Activated naive CD8-positive, alpha-beta T cell treated with anti-CD3 and anti-CD28 coated beads, Interleukin-2, amount 50 U/mL, for 16 hours (primary cell): Measurements from ENCODE around the gene TAF1.
A peak's percentile ranks its signal among the peaks of the same experiment; 100 is the strongest.
"Not testable (repeated sequence)": the region's sequence is repeated elsewhere in the genome, so short reads cannot be mapped to it uniquely, and the experiment has no call there.

Source experiments
- DNase-seq: peaks from one replicate; pipeline ENCODE4 v3.0.0-alpha.2; 2020; ENCODE audit warnings: low read depth, low spot score

TAF1 gene, protein sequence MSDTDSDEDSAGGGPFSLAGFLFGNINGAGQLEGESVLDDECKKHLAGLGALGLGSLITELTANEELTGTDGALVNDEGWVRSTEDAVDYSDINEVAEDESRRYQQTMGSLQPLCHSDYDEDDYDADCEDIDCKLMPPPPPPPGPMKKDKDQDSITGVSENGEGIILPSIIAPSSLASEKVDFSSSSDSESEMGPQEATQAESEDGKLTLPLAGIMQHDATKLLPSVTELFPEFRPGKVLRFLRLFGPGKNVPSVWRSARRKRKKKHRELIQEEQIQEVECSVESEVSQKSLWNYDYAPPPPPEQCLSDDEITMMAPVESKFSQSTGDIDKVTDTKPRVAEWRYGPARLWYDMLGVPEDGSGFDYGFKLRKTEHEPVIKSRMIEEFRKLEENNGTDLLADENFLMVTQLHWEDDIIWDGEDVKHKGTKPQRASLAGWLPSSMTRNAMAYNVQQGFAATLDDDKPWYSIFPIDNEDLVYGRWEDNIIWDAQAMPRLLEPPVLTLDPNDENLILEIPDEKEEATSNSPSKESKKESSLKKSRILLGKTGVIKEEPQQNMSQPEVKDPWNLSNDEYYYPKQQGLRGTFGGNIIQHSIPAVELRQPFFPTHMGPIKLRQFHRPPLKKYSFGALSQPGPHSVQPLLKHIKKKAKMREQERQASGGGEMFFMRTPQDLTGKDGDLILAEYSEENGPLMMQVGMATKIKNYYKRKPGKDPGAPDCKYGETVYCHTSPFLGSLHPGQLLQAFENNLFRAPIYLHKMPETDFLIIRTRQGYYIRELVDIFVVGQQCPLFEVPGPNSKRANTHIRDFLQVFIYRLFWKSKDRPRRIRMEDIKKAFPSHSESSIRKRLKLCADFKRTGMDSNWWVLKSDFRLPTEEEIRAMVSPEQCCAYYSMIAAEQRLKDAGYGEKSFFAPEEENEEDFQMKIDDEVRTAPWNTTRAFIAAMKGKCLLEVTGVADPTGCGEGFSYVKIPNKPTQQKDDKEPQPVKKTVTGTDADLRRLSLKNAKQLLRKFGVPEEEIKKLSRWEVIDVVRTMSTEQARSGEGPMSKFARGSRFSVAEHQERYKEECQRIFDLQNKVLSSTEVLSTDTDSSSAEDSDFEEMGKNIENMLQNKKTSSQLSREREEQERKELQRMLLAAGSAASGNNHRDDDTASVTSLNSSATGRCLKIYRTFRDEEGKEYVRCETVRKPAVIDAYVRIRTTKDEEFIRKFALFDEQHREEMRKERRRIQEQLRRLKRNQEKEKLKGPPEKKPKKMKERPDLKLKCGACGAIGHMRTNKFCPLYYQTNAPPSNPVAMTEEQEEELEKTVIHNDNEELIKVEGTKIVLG (N-terminal part only)

DNA sequence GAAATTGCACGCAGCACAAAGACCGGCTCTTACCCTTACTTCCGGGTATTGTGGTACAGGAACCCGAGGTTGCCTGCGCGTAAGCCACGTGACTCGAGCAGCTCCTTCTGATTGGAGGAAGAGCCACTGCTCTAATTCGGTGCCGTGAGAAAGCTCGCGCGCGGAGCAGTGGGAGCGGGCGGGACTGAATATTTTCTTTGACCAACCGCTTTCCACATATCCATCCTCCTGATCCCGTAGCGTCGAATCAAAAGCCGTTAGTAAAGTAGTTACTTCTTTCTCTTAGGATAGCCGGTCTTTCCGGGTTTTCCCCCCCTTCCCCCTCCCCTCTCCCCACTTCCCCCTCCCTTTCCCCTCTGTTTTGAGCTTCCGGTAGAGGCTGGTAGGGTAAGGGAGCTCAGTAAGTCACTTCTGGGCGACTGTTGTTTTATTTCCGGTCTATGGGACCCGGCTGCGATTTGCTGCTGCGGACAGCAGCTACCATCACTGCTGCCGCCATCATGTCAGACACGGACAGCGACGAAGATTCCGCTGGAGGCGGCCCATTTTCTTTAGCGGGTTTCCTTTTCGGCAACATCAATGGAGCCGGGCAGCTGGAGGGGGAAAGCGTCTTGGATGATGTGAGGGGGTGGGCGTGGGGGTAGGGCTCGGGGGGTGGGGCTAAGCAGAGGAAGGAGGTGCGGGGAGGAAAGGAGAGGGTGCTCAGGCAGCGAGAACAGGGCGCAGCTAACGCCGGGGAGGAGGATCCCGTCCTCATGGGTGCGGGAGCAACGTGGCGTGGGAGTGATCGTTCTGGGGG is at the start of gene TAF1:
TSS of gene TAF1 (plus strand) at position 483 of the 799 bp plus-strand sequence. CDS start at position 501, 18 bp downstream.
- peak; percentile 68 for DNase-seq

DNA sequence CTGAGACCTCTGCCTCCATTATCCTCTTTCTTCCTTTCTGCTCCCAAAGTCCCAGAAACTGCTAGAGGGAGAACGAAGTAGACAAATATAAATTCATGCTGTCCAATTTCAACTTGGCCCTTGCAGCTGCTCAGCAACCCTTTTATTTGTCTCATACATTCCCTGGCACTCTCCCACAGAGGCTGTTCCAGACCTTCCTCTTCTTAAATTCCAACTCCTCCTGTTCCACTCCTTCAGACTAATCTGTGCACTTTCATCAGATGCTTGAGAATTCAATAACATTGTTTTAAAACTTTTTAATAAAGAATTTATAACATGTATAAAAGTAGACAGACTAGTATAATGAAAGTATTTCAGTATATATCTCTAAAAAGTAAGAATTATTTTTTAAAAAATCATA is 49.2 kb upstream of the TAF1 start:
- not testable (repeated sequence) for DNase-seq

DNA sequence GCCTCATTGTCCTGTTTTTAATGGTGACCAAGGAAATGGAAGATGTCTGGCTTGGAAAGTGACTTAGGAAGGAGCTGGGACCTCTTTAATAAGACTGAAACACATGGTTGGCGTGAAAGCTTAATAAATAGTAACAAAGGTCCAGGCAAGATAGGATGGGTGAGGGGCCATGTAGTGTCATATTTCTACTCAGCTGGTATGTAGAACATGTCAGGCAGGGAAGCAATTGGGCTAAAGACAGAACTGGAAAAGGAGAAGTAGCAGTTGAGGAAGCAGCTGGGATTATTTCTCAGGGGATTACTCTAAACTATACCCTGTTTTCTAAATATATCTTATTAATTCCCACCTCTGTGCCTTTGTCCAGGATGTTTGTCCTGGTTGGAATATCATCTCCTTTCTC is 46.0 kb upstream of the TAF1 start:
- no peak for DNase-seq

DNA sequence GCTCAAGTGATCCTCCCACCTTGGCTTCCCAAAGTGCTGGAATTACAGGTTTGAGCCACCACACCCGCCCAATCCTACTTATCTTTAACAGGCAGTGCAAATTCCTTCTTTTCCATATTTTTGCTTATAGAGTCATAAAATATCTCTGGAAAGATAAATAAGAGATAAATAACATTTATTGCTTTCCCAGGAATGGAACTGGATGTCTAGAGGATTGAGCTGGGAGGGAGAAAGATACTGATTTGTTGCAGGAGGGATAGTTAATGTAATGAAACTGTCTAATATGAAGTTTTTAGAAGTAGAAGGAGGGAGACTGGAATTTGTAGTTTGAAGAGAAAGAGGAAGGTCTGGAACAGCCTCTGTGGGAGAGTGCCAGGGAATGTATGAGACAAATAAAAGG is 44.4 kb upstream of the TAF1 start:
- DNase-seq, result no peak

DNA sequence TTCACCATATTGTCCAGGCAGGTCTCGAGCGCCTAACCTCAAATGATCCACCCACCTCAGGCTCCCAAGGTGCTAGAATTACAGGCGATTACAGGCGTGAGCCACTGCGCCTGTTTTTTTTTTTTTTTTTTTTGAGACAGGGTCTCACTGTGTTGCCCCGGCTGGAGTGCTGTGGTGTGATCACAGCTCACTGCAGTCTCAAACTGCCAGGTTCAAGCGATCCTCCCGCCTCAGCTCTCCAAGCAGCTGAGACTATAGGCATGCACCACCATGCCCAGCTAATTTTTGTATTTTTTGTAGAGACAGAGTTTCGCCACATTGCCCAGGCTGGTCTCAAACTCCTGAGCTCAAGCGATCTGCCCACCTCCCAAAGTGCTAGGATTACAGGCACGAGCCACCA is 41.7 kb upstream of the TAF1 start:
- DNase-seq, result not testable (repeated sequence)

DNA sequence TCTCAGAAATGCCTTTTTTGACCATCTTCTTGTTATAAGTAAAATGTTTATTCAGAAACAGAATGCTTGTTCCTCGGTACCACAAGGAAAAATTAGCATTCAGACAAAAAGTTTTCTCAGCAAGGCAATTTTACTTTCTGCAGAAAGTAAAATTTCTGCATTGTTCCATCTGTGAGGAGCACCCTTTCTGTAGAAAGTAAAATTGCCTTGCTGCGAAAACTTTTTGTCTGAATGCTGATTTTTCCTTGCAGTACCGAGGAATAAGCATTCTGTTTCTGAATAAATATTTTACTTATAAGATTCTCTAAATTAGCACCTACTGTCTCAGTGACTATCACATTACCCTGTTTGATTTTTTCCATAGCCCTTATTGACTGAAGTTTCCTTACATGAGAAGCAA is 39.8 kb upstream of the TAF1 start:
- DNase-seq, result no peak

DNA sequence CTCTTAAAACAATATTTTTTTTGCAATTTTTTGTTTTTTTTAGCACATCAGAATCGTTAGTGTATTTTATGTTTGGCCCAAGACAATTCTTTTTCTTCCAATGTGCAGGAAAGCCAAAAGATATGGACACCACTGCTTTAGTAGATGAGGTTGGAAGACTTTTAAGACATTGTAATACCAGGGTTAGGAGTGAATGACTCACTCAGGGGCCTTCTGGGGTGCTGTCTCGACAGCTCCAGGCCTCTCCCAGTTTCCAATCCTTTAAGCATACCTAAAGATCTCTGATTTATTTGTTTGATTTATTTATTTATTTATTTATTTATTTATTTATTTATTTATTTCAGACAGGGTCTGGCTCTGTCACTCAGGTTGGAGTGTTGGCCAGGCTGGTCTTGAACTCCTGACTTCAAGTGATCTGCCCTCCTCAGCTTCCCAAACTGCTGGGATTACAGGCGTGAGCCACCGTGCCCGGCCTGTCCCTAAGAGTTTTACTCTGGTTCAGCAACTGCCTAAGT is 16.9 kb upstream of the TAF1 start:
- DNase-seq, result not testable (repeated sequence)

DNA sequence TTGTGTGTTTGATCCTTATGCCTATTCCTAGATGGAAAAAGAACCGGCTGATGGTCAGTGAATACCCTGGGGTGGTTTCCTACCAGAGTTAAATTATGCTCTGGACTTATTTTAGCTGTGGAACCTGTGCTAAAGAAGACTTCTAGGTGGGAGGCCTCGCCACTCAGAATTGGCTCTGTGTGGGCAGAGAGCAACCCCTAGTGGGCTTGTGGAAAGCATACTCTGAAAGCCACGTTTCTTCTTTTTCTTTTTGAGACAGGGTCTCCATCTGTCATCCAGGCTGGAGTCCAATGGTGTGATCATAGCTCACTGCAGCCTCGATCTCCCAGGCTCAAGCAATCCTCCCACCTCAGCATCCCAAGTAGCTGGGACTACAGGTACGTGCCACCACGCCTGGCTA is 16.3 kb upstream of the TAF1 start:
- DNase-seq, result not testable (repeated sequence)

DNA sequence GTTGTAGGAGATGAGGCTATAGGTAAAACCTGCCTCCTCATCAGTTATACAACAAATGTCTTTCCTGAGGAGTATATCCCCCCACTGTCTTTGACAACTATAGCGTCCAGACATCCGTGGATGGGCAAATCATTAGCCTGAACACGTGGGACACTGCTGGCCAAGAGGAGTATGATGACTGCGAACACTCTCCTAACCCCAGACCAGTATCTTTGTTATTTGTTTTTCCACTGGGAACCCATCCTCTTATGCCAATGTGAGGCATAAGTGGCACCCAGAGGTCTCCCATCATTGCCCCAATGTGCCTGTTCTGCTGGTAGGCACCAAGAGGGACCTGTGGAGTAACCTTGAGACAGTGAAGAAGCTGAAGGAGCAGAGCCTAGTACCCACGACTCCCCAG is 13.7 kb upstream of the TAF1 start:
- DNase-seq, result not testable (repeated sequence)

DNA sequence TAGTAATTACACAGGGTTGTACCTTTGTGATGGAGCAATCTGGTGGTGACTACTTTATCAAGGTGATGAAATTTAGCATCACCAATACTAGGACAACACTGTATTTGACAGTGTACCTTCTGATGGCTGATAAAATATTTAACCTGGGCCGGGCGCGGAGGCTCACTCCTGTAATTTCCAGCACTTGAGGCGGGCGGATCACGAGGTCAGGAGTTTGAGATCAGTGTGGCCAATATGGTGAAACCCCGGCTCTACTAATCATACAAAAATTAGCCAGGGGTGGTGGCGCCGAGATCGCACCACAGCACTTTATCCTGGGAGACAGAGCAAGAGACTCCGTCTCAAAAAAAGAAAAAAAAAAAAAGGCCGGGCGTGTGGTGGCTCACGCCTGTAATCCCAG is 1.9 kb upstream of the TAF1 start:
- DNase-seq, result no peak

DNA sequence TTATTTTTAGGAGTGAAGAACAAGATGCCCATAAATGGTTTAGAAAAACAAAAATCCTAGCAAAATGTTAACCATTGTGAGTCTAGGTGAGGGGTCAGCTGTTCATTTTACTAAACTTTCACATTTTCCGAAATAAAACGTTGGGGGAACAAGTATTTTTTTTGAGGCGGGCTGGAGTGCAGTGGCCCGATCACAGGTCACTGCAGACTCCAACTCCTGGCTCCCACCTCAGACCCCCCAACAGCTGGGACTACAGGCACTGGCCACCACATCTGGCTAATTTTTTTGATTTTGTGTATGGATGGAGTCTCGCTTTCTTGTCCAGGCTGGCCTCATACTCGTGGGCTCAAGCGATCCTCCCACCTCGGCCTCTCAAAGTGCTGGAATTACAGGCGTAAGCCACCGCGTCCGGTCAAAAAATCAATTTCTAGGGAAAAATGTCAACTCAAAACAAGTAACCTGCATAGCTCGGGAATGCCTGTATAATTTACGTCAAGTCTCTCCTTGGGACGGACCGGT is 742 bp upstream of the TAF1 start:
- no peak for DNase-seq

DNA sequence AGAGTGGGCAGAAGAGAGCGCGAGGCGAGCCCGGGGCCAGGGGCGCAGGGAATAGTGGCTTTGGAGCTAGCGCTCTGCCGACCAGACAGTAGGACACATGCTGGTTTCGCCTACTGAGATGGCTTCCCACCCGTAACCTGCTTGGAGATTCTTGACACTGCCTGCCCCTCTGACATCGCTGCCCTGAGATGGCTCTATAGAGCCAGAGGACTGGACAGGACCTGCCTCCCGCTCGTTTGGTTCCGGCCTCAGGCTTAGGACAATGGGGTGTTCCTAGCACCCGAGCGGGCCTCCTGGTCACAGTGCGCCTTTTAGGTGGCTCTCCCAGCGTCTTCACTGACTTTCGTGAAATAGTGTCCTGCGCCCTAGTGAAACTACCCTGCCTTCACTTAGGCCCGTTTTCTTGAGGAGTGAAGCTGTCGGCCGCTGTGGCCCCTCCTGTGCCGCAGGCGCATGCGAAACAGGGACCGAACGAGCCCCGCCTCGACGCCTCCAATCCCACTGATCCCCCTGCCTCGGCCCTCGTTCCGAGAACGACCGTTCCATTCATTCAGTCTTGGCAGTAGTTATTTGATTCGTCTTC is 608 bp downstream of the TAF1 start:
- DNase-seq, result no peak

DNA sequence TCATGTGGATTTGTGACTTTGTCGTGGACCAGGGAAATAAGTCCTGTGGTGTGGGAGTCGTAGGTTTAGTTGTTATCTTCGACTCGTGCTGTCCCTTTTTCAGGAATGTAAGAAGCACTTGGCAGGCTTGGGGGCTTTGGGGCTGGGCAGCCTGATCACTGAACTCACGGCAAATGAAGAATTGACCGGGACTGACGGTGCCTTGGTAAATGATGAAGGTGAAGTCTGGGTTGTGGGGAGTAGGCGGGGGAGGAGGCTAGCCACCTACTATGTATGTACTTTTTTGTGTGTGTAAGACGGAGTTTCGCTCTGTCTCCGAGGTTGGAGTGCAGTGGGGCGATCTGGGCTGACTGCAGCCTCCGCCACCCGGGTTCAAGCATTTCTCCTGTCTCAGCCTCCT is 1.2 kb downstream of the TAF1 start:
- no peak for DNase-seq

DNA sequence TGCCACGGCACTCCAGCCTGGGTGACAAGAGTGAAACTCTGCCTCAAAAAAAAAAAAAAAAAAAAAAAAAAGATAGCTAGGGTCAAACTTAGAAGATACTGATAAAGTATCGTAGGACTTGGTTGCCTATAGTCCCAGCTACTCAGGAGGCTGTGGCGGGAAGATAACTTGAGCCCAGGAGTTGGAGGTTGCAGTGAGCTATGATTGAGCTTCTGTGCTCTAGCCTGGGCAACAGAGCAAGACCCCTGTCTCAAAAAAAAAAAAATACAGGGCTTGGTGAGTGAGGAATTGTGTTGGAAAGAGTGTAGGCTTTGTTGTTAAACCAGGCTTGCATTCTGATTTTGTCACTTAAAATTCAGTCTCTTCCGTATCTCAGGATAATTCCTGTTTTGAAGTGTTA is 6.2 kb downstream of the TAF1 start:
- no peak for DNase-seq

DNA sequence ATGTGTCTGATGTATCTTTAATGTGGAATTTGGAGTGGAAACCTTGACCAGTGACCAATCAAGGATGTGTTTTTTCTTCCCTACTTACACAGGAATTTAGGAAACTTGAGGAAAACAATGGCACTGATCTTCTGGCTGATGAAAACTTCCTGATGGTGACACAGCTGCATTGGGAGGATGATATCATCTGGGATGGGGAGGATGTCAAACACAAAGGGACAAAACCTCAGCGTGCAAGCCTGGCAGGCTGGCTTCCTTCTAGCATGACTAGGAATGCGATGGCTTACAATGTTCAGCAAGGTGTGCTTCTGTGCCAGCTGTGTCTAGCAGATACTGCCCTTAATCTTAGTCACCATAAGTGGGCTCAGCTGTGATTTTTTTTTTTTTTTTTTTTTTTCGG is 12.6 kb downstream of the TAF1 start:
- DNase-seq, result no peak

DNA sequence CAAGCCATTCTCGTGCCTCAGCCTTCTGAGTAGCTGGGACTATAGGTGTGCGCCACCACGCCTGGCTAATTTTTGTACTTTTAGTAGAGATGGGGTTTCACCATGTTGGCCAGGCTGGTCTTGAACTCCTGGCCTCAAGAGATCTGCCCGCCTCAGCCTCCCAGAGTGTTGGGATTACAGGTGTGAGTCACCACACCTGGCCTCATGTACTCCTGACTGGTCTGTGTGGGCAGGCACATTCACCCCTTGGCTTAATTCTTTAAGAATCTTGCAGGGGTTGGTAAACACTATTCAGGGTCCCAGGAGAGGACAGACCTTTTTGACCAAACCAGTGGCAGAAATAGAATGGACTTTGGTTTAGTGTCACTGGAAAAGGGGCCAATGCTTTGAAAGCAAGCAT is 25.6 kb downstream of the TAF1 start:
- not testable (repeated sequence) for DNase-seq

DNA sequence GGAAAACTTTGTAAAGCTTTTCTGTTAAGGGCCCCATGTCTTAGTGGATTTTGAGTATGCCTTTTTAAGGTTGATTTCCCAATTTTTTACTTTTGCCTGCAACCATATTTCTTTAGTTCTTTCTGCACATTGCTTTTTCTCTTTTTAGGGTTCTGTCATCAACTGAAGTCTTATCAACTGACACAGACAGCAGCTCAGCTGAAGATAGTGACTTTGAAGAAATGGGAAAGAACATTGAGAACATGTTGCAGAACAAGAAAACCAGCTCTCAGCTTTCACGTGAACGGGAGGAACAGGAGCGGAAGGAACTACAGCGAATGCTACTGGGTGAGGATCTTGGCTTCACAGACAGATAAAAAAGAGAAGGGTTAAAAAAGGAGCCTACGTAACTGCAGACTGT is 27.8 kb downstream of the TAF1 start:
- DNase-seq, result no peak

DNA sequence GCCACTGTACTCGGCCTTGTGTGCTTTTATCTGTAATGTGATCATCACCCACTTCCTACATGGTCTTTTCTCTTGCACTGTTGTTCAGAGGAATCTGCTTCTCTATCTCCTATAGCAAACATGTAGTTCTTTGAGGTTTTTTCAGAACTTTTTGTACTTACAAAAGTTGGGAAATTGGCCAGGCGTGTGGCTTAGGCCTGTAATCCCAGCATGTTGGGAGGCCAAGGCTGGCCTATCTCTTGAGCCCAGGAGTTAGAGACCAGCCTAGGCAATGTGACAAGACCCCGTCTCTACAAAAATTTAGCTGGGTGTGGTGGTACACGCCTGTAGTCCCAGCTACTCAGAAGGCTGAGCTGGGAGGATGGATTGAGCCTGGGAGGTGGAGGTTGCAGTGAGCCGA is 30.4 kb downstream of the TAF1 start:
- DNase-seq, result no peak

DNA sequence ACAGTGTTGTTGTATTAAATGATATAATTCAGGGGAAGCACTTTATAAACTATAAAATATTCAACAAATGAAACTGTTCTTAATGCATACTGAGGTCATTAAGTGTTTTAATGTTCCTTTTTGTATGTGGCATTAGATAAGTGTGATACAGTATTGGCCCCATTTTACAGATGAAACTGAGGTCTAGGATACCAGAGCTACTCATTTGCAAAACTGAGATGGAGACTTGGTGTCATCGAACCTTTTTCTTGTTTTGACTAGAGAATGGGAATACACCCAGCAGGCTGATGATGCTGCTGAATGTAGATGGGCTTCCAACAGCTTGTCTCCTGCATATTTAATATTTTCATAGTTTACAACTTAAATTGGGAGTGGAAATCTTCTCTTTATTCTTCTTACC is 34.6 kb downstream of the TAF1 start:
- DNase-seq, result no peak

DNA sequence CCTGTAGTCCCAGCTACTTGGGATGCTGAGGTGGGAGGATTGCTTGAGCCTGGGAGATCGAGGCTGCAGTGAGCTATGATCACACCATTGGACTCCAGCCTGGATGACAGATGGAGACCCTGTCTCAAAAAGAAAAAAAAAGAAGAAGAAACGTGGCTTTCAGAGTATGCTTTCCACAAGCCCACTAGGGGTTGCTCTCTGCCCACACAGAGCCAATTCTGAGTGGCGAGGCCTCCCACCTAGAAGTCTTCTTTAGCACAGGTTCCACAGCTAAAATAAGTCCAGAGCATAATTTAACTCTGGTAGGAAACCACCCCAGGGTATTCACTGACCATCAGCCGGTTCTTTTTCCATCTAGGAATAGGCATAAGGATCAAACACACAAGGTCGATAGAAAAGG is 50.1 kb downstream of the TAF1 start:
- not testable (repeated sequence) for DNase-seq
